ENCODE results near the gene GRID1. TPM values are rescaled to one million over a fixed set of nuclear protein-coding genes. Genes with fewer than 3 reads are reported as not detected.

Gene GRID1
- total RNA-seq, 1 donor from 2014 or later, result 7.1 TPM

GRCh38 chr10:85607043-85607695 is 759.4 kb downstream of the GRID1 start:
- no peak for TF ChIP-seq POLR2A (IDR thresholded peaks at IDR 0.05)
- no peak for TF ChIP-seq POLR2AphosphoS5 (IDR thresholded peaks at IDR 0.05; ENCODE audit: insufficient read depth in 1 of 2, low read depth in 1 of 2)
- TF ChIP-seq CTCF (IDR thresholded peaks at IDR 0.05), result no peak
- Histone ChIP-seq H3K36me3 (no peaks in the 10 kb centered on the region), H3K4me3 (no peak overlapping the region), H3K27me3 (no peaks in the 10 kb centered on the region), H3K27ac (no peak overlapping the region), H3K9me3 (no peaks in the 10 kb centered on the region), H3K4me1 (no peaks in the 10 kb centered on the region)
- intact Hi-C loops (cut with DNase I), result no loop called here
- peak; percentile 49 to 52 for DNase-seq (ENCODE audit: extremely low spot score in 2 of 2)

- no peaks in the 10 kb centered on the region for H3K36me3 ChIP-seq
- H3K27me3 ChIP-seq, result no peaks in the 10 kb centered on the region
- H3K4me1 ChIP-seq, result no peaks in the 10 kb centered on the region
- H3K9me3 ChIP-seq, result no peaks in the 10 kb centered on the region
- DNase-seq (ENCODE audit: extremely low spot score in 2 of 2), result peak; percentile 40 to 64
- intact Hi-C loops (cut with DNase I), result no loop called here
- H3K4me3 ChIP-seq, result no peak overlapping the region
- no peak overlapping the region for H3K27ac ChIP-seq
- TF ChIP-seq CTCF (IDR thresholded peaks at IDR 0.05) (no peak), POLR2A (IDR thresholded peaks at IDR 0.05) (no peak), POLR2AphosphoS5 (IDR thresholded peaks at IDR 0.05; ENCODE audit: insufficient read depth in 1 of 2, low read depth in 1 of 2) (no peak)
Observed at GRCh38 chr10:85606401-85606800, 760.2 kb downstream of the GRID1 start.

GRCh38 chr10:85604884-85605283 is 761.7 kb downstream of the GRID1 start:
- Histone ChIP-seq H3K27ac (no peak overlapping the region), H3K4me3 (no peak overlapping the region), H3K4me1 (no peaks in the 10 kb centered on the region), H3K9me3 (no peaks in the 10 kb centered on the region), H3K36me3 (no peaks in the 10 kb centered on the region), H3K27me3 (no peaks in the 10 kb centered on the region)
- intact Hi-C loops (cut with DNase I), result no loop called here
- TF ChIP-seq POLR2AphosphoS5 (IDR thresholded peaks at IDR 0.05; ENCODE audit: insufficient read depth in 1 of 2, low read depth in 1 of 2), result no peak
- no peak for TF ChIP-seq POLR2A (IDR thresholded peaks at IDR 0.05)
- TF ChIP-seq CTCF (IDR thresholded peaks at IDR 0.05), result no peak
- DNase-seq (ENCODE audit: extremely low spot score in 2 of 2), result peak; percentile 20 to 43

- TF ChIP-seq POLR2A (IDR thresholded peaks at IDR 0.05), result no peak
- no peaks in the 10 kb centered on the region for H3K27me3 ChIP-seq
- peak; percentile 46 to 58 for DNase-seq (ENCODE audit: extremely low spot score in 2 of 2)
- H3K36me3 ChIP-seq, result no peaks in the 10 kb centered on the region
- no peaks in the 10 kb centered on the region for H3K4me1 ChIP-seq
- intact Hi-C loops (cut with DNase I), result no loop called here
- no peak overlapping the region for H3K27ac ChIP-seq
- no peaks in the 10 kb centered on the region for H3K9me3 ChIP-seq
- no peak overlapping the region for H3K4me3 ChIP-seq
Observed at GRCh38 chr10:85604136-85604725, 762.4 kb downstream of the GRID1 start.

- H3K27ac ChIP-seq, result no peak overlapping the region
- no peaks in the 10 kb centered on the region for H3K36me3 ChIP-seq
- no peak overlapping the region for H3K4me3 ChIP-seq
- intact Hi-C loops (cut with DNase I), result no loop called here
- no peaks in the 10 kb centered on the region for H3K4me1 ChIP-seq
- DNase-seq (ENCODE audit: extremely low spot score in 2 of 2), result peak; percentile 54 to 93
- TF ChIP-seq CTCF (IDR thresholded peaks at IDR 0.05) (no peak), POLR2AphosphoS5 (IDR thresholded peaks at IDR 0.05; ENCODE audit: insufficient read depth in 1 of 2, low read depth in 1 of 2) (no peak), POLR2A (IDR thresholded peaks at IDR 0.05) (no peak)
- no peaks in the 10 kb centered on the region for H3K9me3 ChIP-seq
- H3K27me3 ChIP-seq, result no peaks in the 10 kb centered on the region
Observed at GRCh38 chr10:85603151-85603940, 763.2 kb downstream of the GRID1 start.
